ENCODE results near the gene PIM3. TPM values are rescaled to one million over a fixed set of nuclear protein-coding genes. Genes with fewer than 3 reads are reported as not detected.

PIM3 gene
- total and polyA plus RNA-seq, 4 experiments from 2014 or later = 48.1 to 62.3 (median 54.2) TPM

GRCh38 chr22:50012211-50013181 is 51.9 kb downstream of the PIM3 start, which contains the start of gene IL17REL:
Gene IL17REL (minus strand): TSS chr22:50012765. CDS start chr22:50012646, 119 bp downstream.
- no peak for DNase-seq
- H3K4me1 ChIP-seq (ENCODE audit: insufficient read depth, low read length) = peaks cover 56% of the 10 kb centered on the region
- Mint-ChIP-seq H3K36me3 (no peaks in the 10 kb centered on the region), H3K9me3 (no peaks in the 10 kb centered on the region), H3K27ac (peak within 1 kb of the TSS in 6 of 7 donors; percentile 17 to 84 (median 70)), H3K27me3 (peaks cover 1 to 8% of the 10 kb centered on the region in 2 donors), H3K4me3 (peak within 1 kb of the TSS in 6 of 8 donors; percentile 46 to 79 (median 56)), H3K4me1 (peaks cover 7 to 28% (median 18%) of the 10 kb centered on the region in 4 donors)
- peak within 1 kb of the TSS; percentile 61 for H3K27ac ChIP-seq (ENCODE audit: low read depth, low read length)
- intact Hi-C loops (cut with micrococcal nuclease) = loop anchor here (10.0 kb wide), 1 partner anchor 188 kb away; the partner anchor contains the start of gene BRD1
- no peaks in the 10 kb centered on the region for H3K27me3 ChIP-seq (ENCODE audit: insufficient read depth, low read length)
- CTCF ChIA-PET (ENCODE audit: partially characterized antibody) = interaction anchor here (0.6 to 1.4 kb wide), 2 partner anchors 18 to 976 kb away, joined by 3 to 5 read pairs; no protein-coding TSS in a partner anchor
- H3K4me3 ChIP-seq (ENCODE audit: low read length in 2 of 2) = no peak within 1 kb of the TSS
- no peaks in the 10 kb centered on the region for H3K36me3 ChIP-seq (ENCODE audit: insufficient read depth, low read length)
- POLR2A ChIA-PET (ENCODE audit: partially characterized antibody) = no interaction called here
- H3K9me3 ChIP-seq (ENCODE audit: control insufficient read depth in 1 of 2, low read length in 2 of 2) = no peaks in the 10 kb centered on the region

Small RNAs within 50 kb of the gene (microRNA-seq; reads per million reads assigned to microRNA genes)
- not detected for gene MIR6821 (ENCODE audit: borderline microRNAs expressed, borderline number of aligned reads, borderline replicate concordance)

Other genes starting within 250 kb of the PIM3 start
- 10 to 100 TPM; 84.0 to 88.1 TPM for gene BRD1, start 132.9 kb upstream of the PIM3 start, total RNA-seq
- gene BRD1, start 132.9 kb upstream of the PIM3 start, polyA plus RNA-seq = 1 to 10 TPM in 1 of 2 donors, under 1 TPM in 1; 0.94 to 5.1 TPM
- 10 to 100 TPM; 17.7 to 18.6 TPM for gene ZBED4, start 106.9 kb upstream of the PIM3 start, total RNA-seq
- 10 to 100 TPM in 1 of 2 donors, 1 to 10 TPM in 1; 6.7 to 10.0 TPM for gene ZBED4, start 106.9 kb upstream of the PIM3 start, polyA plus RNA-seq
- 10 to 100 TPM; 19.6 to 27.2 TPM for gene ALG12, start 42.3 kb upstream of the PIM3 start, total RNA-seq
- gene ALG12, start 42.3 kb upstream of the PIM3 start, polyA plus RNA-seq = 10 to 100 TPM; 16.9 to 19.0 TPM
- 10 to 100 TPM; 36.0 to 36.2 TPM for gene CRELD2, start 42.1 kb upstream of the PIM3 start, total RNA-seq
- 10 to 100 TPM; 40.2 to 46.1 TPM for gene CRELD2, start 42.1 kb upstream of the PIM3 start, polyA plus RNA-seq
- not detected for gene IL17REL, start 52.0 kb downstream of the PIM3 start, total RNA-seq
- gene IL17REL, start 52.0 kb downstream of the PIM3 start, polyA plus RNA-seq = not detected
- not detected for gene TTLL8, start 97.5 kb downstream of the PIM3 start, total RNA-seq
- gene TTLL8, start 97.5 kb downstream of the PIM3 start, polyA plus RNA-seq = not detected
- gene MLC1, start 124.7 kb downstream of the PIM3 start, total RNA-seq = not detected
- gene MLC1, start 124.7 kb downstream of the PIM3 start, polyA plus RNA-seq = under 1 TPM in 1 of 2 donors, not detected in 1; 0.28 TPM
- not detected for gene MOV10L1, start 129.2 kb downstream of the PIM3 start, total RNA-seq
- gene MOV10L1, start 129.2 kb downstream of the PIM3 start, polyA plus RNA-seq = not detected
- not detected for gene PANX2, start 210.0 kb downstream of the PIM3 start, total RNA-seq
- gene PANX2, start 210.0 kb downstream of the PIM3 start, polyA plus RNA-seq = not detected
- 100 to 1,000 TPM; 124 to 126 TPM for gene TRABD, start 225.1 kb downstream of the PIM3 start, total RNA-seq
- 10 to 100 TPM; 51.5 to 61.4 TPM for gene TRABD, start 225.1 kb downstream of the PIM3 start, polyA plus RNA-seq
- 10 to 100 TPM; 33.8 to 34.8 TPM for gene SELENOO, start 240.2 kb downstream of the PIM3 start, total RNA-seq
- 1 to 10 TPM; 2.0 to 6.6 TPM for gene SELENOO, start 240.2 kb downstream of the PIM3 start, polyA plus RNA-seq